HepG2 (cell line): ENCODE measurements around the gene GABRR2. TPM values are rescaled to one million over a fixed set of nuclear protein-coding genes. Genes with fewer than 3 reads are reported as not detected.

Experiments used
- ATAC-seq: fragments of 200-7000 bp; cut with Tn5 transposase; 3 replicates; pipeline ENCODE4 v1.9.1; 2020; ENCODE audit warnings: mild to moderate bottlenecking, moderate library complexity
- BruUV-seq: library from RNA; stranded (reverse); fragments of 400-500 nt; replicated peaks from 2 replicates; lab custom pipeline; 2021; lab: Mats Ljungman, UMichigan
- CTCF ChIA-PET: fragments of 300-600 bp; formaldehyde crosslinking; extraction: SDS; loops from one replicate; lab custom pipeline; 2021; ENCODE audit warnings: low total read pairs, inconsistent platforms, low intra/inter-chr PET ratio; lab: Yijun Ruan, JAX
- POLR2A ChIA-PET: fragments of 350-600 bp; sonication (Branson Sonifier 250); formaldehyde crosslinking; loops from one replicate; lab custom pipeline; 2020; ENCODE audit warnings: antibody characterized with exemption, inconsistent platforms; lab: Yijun Ruan, JAX
- DNase-seq: peaks from one replicate; pipeline ENCODE4 v3.0.0-alpha.2; 2015; ENCODE audit warnings: low spot score
- FAIRE-seq: peaks from 3 replicates; lab custom pipeline; 2011; peaks lifted over from hg19 to GRCh38; lab: Jason Lieb, UNC
- H2AFZ ChIP-seq: one replicate; pipeline ENCODE4 v1.6.1; 2011; ENCODE audit warnings: low read length, inconsistent platforms
- H3K27ac ChIP-seq: fragments of 300-600 bp; 3 replicates; pipeline ENCODE4 v1.8.0; 2011; ENCODE audit warnings: mixed run types, mild to moderate bottlenecking, mixed read lengths, low read length, inconsistent platforms; ENCODE audit not compliant: insufficient read depth; ENCODE audit errors: extremely low read length
- H3K27me3 ChIP-seq, 2 experiments: fragments of 200-600 bp in 1 of 2; 2 replicates in 1 of 2; 3 replicates in 1 of 2; pipeline versions ENCODE4 v1.6.0 to v1.8.0; 2011; ENCODE audit warnings: low read length in 2 of 2, mild to moderate bottlenecking in 2 of 2, moderate library complexity in 2 of 2, inconsistent platforms in 1 of 2; ENCODE audit not compliant: insufficient read depth in 2 of 2, control insufficient read depth in 1 of 2
- H3K36me3 ChIP-seq, 2 experiments: fragments of 200-600 bp in 1 of 2; replicated peaks in 1 of 2; 2 replicates in 1 of 2; 3 replicates in 1 of 2; pipeline versions ENCODE4 v1.5.1 to v1.8.0; 2011; ENCODE audit warnings: low read length in 2 of 2, inconsistent platforms in 1 of 2; ENCODE audit not compliant: insufficient read depth in 2 of 2, control insufficient read depth in 1 of 2
- H3K4me1 ChIP-seq: 2 replicates; pipeline ENCODE4 v1.5.1; 2012; ENCODE audit warnings: low read length, inconsistent platforms; ENCODE audit not compliant: insufficient read depth
- H3K4me2 ChIP-seq: 2 replicates; pipeline ENCODE4 v1.6.0; 2011; ENCODE audit warnings: low read depth, low read length, inconsistent platforms
- H3K4me3 ChIP-seq, 3 experiments: fragments of 200-600 bp in 1 of 3; sonication (generic), shearing (Covaris generic) in 1 of 3; replicated peaks in 1 of 3; 2 replicates each; pipeline ENCODE4 v1.5.1; 2011 to 2016; ENCODE audit warnings: low read length in 3 of 3, inconsistent platforms in 2 of 3, low read depth in 2 of 3, mild to moderate bottlenecking in 2 of 3, control low read depth in 1 of 3, mixed read lengths in 1 of 3; ENCODE audit not compliant: insufficient read depth in 1 of 3
- H3K79me2 ChIP-seq: one replicate; pipeline ENCODE4 v1.6.1; 2011; ENCODE audit warnings: low read length, inconsistent platforms; ENCODE audit not compliant: insufficient read depth
- H3K9ac ChIP-seq: 2 replicates; pipeline ENCODE4 v1.6.0; 2011; ENCODE audit warnings: mild to moderate bottlenecking, low read depth, low read length, inconsistent platforms; ENCODE audit not compliant: insufficient read depth
- H3K9me3 ChIP-seq: 2 replicates; pipeline ENCODE4 v1.5.1; 2012; ENCODE audit warnings: mild to moderate bottlenecking, low read length
- H4K20me1 ChIP-seq: 2 replicates; pipeline ENCODE4 v1.6.0; 2011; ENCODE audit warnings: inconsistent platforms, mild to moderate bottlenecking, low read length, moderate library complexity; ENCODE audit not compliant: insufficient read depth
- ARNT ChIP-seq: fragments of 450-650 bp; IDR thresholded peaks from 2 replicates; pipeline ENCODE4 v1.6.1; 2017
- HNRNPK ChIP-seq: fragments of 200-400 bp; formaldehyde crosslinking; IDR thresholded peaks from 2 replicates; pipeline ENCODE4 v1.6.1; 2018; ENCODE audit warnings: low read length, low read depth, moderate library complexity, mild to moderate bottlenecking; ENCODE audit not compliant: poor library complexity, severe bottlenecking
- HOXA9 ChIP-seq: sonication (generic); formaldehyde crosslinking; IDR thresholded peaks from 2 replicates; pipeline ENCODE4 v1.8.1; 2022; ENCODE audit warnings: missing genetic modification reagents, mild to moderate bottlenecking, moderate library complexity, borderline replicate concordance
- PCBP1 ChIP-seq: fragments of 200-400 bp; formaldehyde crosslinking; IDR thresholded peaks from 2 replicates; pipeline ENCODE4 v1.6.1; 2017; ENCODE audit warnings: mild to moderate bottlenecking, low read depth, low read length, borderline replicate concordance
- PHB2 ChIP-seq: fragments of 450-650 bp; IDR thresholded peaks from 2 replicates; pipeline ENCODE4 v1.6.1; 2018; ENCODE audit not compliant: partially characterized antibody
- RXRA ChIP-seq: sonication (generic); formaldehyde crosslinking; IDR thresholded peaks from 2 replicates; pipeline ENCODE4 v1.5.1; 2020; ENCODE audit warnings: missing genetic modification reagents
- SALL1 ChIP-seq: sonication (generic); formaldehyde crosslinking; IDR thresholded peaks from 2 replicates; pipeline ENCODE4 v1.8.0; 2022; ENCODE audit warnings: mild to moderate bottlenecking, missing genetic modification reagents
- TAF1 ChIP-seq: sonication (generic); formaldehyde crosslinking; IDR thresholded peaks from 2 replicates; pipeline ENCODE4 v1.4.0; 2020; ENCODE audit warnings: missing genetic modification reagents
- ZBTB8A ChIP-seq: sonication (generic); formaldehyde crosslinking; IDR thresholded peaks from 2 replicates; pipeline ENCODE4 v1.4.0; 2020; ENCODE audit warnings: mild to moderate bottlenecking, low read depth, missing genetic modification reagents, borderline replicate concordance
- ZNF558 ChIP-seq: sonication (generic); formaldehyde crosslinking; IDR thresholded peaks from 2 replicates; pipeline ENCODE4 v1.9.0; 2022; ENCODE audit warnings: mild to moderate bottlenecking, missing genetic modification reagents, borderline replicate concordance
- WGBS: methylation state at CpG from one replicate; pipeline ENCODE4 v1.1.6; 2017; ENCODE audit warnings: low lambda C conversion rate; 5-methylcytosine and 5-hydroxymethylcytosine counted together
- in situ Hi-C: cut with HindIII; loops from 2 replicates; pipeline ENCODE4 v1.10.0; 2017; ENCODE audit warnings: low pct_unique_long_range_greater_than_20kb; ENCODE audit not compliant: extremely low pct_ligation_motif_present
- intact Hi-C: fragments of 100-400 bp; cut with micrococcal nuclease; formaldehyde crosslinking; loops from one replicate; pipeline ENCODE4 v1.10.0; 2022; ENCODE audit not compliant: unreplicated experiment
- polyA plus RNA-seq, 8 experiments: library from polyadenylated mRNA; depleted of rRNA in 3 of 8; stranded (reverse) in 7 of 8; unstranded in 1 of 8; fragments of >200 nt; fragmentation: Illumina TruSeq in 4 of 8; extraction: Trizol in 4 of 8; gene quantifications; 2 replicates each; pipeline versions ENCODE4 v1.2.1 to v1.2.3, GENCODE V29; 2011 to 2016; ENCODE audit warnings: low read depth in 4 of 8, missing spikeins in 1 of 8, mixed read lengths in 1 of 8; ENCODE audit not compliant: insufficient read depth in 1 of 8
- total RNA-seq, 5 experiments: library from RNA; depleted of rRNA; stranded (reverse); fragments of >200 nt; fragmentation: Illumina TruSeq; extraction: Trizol; gene quantifications; 2 replicates each; pipeline ENCODE4 v1.2.3, GENCODE V29; 2016; ENCODE audit warnings: low read depth in 1 of 5
- TF ChIP-seq, protein P1 (sequence below): sonication (generic); formaldehyde crosslinking; IDR thresholded peaks from 2 replicates; pipeline ENCODE4 v1.8.0; 2022; ENCODE audit warnings: missing genetic modification reagents, mild to moderate bottlenecking, moderate library complexity, borderline replicate concordance
- TF ChIP-seq, protein P2 (sequence below): IDR thresholded peaks from 2 replicates; pipeline ENCODE4 v1.6.1; 2016

GABRR2 gene
- total and polyA plus RNA-seq, 2 of the 13 experiments (the other 11 are each of a cell fraction or from before 2014, with no cell fraction given) = 0.13 TPM; not detected in 1

DNA sequence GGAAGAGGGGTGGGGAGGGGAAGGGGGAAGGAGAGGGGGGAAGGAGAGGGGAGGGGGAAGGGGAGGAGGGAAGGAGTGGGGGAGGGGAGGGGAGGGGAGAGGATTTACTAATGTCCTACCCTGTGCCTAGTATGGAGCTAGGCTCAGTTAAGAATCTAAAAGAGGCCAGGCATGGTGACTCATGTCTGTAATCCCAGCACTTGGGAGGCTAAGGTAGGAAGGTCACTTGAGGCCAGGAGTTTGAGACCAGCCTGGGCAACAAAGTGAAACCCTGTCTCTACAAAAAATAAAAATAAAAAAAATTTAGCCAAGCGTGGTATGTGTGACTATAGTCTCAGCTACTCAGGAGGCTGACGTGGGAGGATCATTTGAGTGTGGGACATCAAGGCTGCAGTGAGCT, 24.5 kb upstream of the GABRR2 start:
- no peak overlapping the region for H3K27ac ChIP-seq
- FAIRE-seq = no peak
- peaks cover under 1% of the 10 kb centered on the region; the same call in 1 of the 2 replicates for H4K20me1 ChIP-seq
- no peak overlapping the region for H2AFZ ChIP-seq
- H3K79me2 ChIP-seq = peaks cover 4% of the 10 kb centered on the region
- ChIA-PET POLR2A (interaction anchor here (1.0 kb wide), 1 partner anchor 15 kb away, joined by 3 read pairs; no protein-coding TSS in a partner anchor), CTCF (no interaction called here)
- no peaks in the 10 kb centered on the region for H3K4me1 ChIP-seq
- WGBS = 98% methylated on average over 2 of the region's 2 CpGs
- H3K9ac ChIP-seq = no peak overlapping the region
- no peak for TF ChIP-seq ARNT
- peak; percentile 25 for TF ChIP-seq HNRNPK
- peaks cover 5 to 43% of the 10 kb centered on the region in 2 experiments; a peak in 4 of 5 replicates for H3K36me3 ChIP-seq
- no peak overlapping the region for H3K4me2 ChIP-seq
- in situ Hi-C loops = no loop called here
- no peak overlapping the region for H3K4me3 ChIP-seq
- DNase-seq = no peak
- no TSS peak for BruUV-seq
- intact Hi-C loops = no loop called here
- H3K27me3 ChIP-seq = no peaks in the 10 kb centered on the region
- ATAC-seq = no peak
- no peaks in the 10 kb centered on the region for H3K9me3 ChIP-seq

DNA sequence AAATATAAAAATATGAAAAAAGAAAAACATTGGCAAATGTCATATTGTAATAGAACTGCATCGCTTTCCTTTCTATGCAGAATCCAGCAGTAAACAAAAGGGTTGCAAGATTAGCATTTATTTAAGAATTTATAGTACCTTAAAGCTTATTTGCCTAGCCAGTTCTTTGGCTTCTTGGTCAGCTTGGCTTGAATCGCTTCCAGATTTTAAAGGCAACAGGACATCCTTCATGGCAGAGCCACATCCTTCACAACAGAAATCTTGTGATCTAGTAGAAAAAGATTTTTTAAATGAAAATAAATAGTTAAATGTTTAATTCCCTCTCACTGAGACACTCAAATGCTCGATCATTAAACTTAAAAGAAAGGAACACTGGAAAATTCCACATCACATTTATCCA, 20.1 kb upstream of the GABRR2 start:
- H3K4me3 ChIP-seq = no peak overlapping the region
- TF ChIP-seq PHB2 (no peak), SALL1 (CRISPR knock-in tag) (no peak), HOXA9 (CRISPR knock-in tag) (no peak), ZBTB8A (CRISPR knock-in tag) (no peak), PCBP1 (no peak), TAF1 (CRISPR knock-in tag) (no peak), RXRA (CRISPR knock-in tag) (no peak), ZNF558 (no peak)
- TF ChIP-seq, protein P1, sequence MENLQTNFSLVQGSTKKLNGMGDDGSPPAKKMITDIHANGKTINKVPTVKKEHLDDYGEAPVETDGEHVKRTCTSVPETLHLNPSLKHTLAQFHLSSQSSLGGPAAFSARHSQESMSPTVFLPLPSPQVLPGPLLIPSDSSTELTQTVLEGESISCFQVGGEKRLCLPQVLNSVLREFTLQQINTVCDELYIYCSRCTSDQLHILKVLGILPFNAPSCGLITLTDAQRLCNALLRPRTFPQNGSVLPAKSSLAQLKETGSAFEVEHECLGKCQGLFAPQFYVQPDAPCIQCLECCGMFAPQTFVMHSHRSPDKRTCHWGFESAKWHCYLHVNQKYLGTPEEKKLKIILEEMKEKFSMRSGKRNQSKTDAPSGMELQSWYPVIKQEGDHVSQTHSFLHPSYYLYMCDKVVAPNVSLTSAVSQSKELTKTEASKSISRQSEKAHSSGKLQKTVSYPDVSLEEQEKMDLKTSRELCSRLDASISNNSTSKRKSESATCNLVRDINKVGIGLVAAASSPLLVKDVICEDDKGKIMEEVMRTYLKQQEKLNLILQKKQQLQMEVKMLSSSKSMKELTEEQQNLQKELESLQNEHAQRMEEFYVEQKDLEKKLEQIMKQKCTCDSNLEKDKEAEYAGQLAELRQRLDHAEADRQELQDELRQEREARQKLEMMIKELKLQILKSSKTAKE (CRISPR knock-in tag) = no peak
- TF ChIP-seq, protein P2, sequence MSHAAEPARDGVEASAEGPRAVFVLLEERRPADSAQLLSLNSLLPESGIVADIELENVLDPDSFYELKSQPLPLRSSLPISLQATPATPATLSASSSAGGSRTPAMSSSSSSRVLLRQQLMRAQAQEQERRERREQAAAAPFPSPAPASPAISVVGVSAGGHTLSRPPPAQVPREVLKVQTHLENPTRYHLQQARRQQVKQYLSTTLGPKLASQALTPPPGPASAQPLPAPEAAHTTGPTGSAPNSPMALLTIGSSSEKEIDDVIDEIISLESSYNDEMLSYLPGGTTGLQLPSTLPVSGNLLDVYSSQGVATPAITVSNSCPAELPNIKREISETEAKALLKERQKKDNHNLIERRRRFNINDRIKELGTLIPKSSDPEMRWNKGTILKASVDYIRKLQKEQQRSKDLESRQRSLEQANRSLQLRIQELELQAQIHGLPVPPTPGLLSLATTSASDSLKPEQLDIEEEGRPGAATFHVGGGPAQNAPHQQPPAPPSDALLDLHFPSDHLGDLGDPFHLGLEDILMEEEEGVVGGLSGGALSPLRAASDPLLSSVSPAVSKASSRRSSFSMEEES (CRISPR knock-in tag) = no peak
- FAIRE-seq = no peak
- intact Hi-C loops (no loop called here), in situ Hi-C loops (no loop called here)
- H3K4me2 ChIP-seq = no peak overlapping the region
- no peaks in the 10 kb centered on the region for H3K4me1 ChIP-seq
- ChIA-PET POLR2A (no interaction called here), CTCF (no interaction called here)
- H3K9me3 ChIP-seq = no peaks in the 10 kb centered on the region
- DNase-seq = no peak
- no peak overlapping the region for H2AFZ ChIP-seq
- no peak for ATAC-seq
- over 99% methylated on average over 3 of the region's 3 CpGs for WGBS
- peaks cover 4 to 45% of the 10 kb centered on the region in 2 experiments; a peak in 3 of 5 replicates for H3K36me3 ChIP-seq
- no TSS peak for BruUV-seq
- no peaks in the 10 kb centered on the region for H4K20me1 ChIP-seq
- no peak overlapping the region for H3K9ac ChIP-seq
- H3K79me2 ChIP-seq = no peaks in the 10 kb centered on the region
- H3K27ac ChIP-seq = no peak overlapping the region
- H3K27me3 ChIP-seq = no peaks in the 10 kb centered on the region
